UCSD-AML1 (cell line): ENCODE results near the gene PEPD.
A peak's percentile ranks its signal among the peaks of the same experiment; 100 is the strongest.
"Not testable (repeated sequence)": the region's sequence is repeated elsewhere in the genome, so short reads cannot be mapped to it uniquely, and the experiment has no call there.

Experiments
- DNase-seq: peaks from one replicate; lab custom pipeline; 2025; ENCODE audit not compliant: unreplicated experiment; lab: John Stamatoyannopoulos, UW

The PEPD gene

DNA sequence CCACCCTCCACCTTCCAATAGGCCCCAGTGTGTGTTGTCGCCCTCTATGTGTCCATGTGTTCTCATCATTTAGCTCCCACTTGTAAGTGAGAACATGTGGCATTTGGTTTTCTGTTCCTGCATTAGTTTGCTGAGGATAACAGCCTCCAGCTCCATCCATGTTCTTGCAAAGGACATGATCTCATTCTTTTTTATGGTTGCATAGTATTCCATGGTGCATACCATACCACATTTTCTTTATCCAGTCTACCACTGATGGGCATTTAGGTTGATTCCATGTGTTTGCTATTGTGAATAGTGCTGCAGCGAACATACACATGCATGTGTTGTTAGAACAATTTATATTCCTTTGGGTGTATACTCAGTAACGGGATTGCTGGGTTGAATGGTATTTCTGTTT, 42.0 kb downstream of the PEPD start:
- DNase-seq, result not testable (repeated sequence)

DNA sequence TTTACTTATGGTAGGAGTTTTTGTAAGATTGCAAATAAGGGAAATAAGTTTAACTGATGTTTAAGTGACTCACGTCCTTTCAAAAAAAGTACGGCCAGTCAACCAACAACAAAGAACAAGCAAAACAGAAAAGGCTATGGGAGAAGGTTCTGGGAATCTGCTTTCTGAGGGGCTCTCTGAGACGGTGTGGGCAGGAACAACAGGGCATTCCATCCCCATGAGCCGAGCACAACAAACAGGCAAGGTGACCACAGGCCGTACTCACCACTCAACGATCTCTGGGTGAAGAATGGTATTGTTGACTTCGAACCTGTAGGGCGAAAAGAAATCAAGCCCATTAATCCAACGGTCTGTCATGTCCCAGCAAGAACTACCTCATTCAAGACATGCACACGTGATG, 43.8 kb downstream of the PEPD start:
- no peak for DNase-seq

- no peak for DNase-seq
Measured at GRCh38 chr19:33476151-33476707, 45.4 kb downstream of the PEPD start.

GRCh38 chr19:33473653-33474305, 47.8 kb downstream of the PEPD start:
- peak; percentile 29 for DNase-seq

GRCh38 chr19:33472691-33473652, 48.6 kb downstream of the PEPD start:
- no peak for DNase-seq

DNA sequence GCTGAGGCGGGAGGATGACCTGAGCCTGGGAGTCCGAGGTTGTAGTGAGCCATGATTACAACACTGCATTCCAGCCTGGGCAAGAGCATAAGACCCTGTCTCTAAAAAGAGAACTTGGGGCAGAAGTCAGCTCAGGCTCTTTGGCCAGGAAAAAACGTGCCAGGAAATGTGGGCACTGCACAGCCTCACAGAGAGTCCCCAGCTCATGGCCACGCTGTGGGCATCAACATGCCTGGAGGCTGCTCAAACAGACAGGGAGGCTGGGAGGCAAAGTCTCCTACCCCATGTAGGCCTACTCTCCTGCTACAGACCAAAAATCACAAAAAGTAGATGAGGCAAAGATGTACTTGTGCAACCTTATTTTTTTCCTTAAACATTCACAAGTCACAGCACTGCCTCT, 49.4 kb downstream of the PEPD start:
- DNase-seq, result no peak

DNA sequence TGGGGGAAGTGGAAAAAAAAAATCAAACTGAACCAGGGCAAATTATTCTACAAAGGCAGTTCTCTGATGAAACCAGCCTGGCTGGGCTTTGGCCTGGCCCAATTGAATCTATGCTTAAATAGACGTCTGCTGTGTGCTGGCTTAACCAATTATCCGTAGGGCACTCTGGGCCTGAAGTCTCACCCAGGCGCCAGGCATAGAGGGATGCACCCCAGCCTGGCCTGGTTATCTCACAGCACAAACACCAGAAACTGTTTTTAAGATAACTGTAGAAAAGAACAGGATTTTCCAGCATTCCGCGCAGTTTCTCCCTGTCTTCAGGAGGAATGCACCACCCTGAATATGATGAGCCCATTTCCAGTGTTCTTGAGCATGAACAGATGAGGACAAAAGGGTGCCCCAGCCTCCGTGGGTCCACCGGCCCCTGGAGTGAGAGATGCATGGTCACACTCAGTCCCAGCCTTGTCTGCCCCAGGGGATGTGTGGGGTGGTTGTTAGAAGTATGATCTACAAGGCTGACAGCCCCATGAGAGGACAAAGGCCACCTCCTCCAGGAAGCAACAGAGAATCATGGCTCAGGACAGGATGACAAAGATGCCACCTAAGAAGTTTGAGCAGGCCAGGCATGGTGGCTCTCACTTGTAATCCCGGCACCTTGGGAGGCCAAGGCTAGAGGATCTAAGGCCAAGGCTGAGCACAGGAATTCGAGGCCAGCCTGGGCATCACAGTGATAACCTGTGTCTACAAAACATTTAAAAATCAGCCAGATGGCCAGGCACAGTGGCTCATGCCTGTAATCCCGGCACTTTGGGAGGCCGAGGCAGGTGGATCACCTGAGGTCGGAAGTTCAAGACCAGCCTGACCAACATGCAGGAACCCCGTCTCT, 50.2 kb downstream of the PEPD start:
- no peak for DNase-seq

GRCh38 chr19:33470686-33471085, 50.9 kb downstream of the PEPD start:
- DNase-seq, result no peak

DNA sequence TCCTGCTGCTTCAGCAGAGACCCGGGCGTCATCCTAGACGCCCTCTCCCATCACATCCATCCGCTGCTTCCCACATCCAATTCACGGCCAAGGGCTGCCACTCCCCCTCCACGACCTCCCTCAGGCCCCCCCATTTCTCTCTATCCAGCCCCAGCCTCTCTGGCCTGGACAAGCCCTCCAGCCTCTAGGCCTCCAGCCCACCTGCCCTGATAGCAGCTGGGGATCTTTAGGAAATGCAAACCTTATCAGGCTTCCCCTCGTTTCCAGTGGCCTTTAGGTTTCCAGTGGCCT, 51.6 kb downstream of the PEPD start:
- no peak for DNase-seq

DNA sequence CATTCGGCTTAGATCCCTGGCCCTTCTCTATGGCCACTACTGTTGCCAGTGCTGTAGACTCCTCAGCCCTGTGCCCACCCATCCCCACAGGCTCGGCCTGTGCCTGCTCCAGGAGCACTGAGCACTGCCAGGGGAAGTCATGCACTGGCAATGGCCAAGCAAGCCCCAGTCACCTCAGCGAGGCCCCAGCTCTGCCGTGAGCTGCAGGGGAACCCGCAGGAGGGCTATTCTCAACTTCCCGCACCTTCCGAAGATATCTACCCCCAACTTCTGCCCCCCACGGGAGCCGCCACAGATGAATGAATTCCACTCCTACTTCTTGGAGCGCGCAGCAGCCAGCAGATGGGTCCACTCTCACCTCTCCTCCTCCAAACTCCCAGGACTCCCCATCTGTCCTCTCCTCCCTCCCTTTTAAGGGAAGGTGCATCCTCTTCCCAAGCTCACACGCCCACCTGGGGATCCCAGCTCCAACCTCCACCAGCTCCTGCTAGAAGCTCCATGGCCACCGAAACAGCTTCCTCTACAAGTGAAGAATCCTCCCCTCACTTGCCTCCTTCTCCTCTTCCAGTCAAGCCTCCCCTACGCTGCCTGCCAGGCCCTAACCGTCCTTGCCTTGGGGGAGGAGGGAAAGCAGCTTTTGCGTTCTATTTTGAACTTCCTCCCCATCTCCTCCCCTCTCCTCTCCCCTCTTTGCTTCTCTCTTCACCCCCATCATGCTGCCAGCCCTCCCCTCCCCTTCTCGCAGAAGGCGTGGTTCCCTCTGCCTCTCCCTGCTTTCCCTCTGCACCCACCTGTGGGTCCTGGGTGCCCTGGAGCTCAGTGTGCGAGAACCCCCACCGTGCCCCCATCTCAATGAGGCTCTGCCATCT, 52.2 kb downstream of the PEPD start:
- DNase-seq, result no peak

GRCh38 chr19:33468361-33469170, 53.0 kb downstream of the PEPD start:
- DNase-seq, result no peak

- DNase-seq, result no peak
Measured at GRCh38 chr19:33467851-33468250, 53.7 kb downstream of the PEPD start.

DNA sequence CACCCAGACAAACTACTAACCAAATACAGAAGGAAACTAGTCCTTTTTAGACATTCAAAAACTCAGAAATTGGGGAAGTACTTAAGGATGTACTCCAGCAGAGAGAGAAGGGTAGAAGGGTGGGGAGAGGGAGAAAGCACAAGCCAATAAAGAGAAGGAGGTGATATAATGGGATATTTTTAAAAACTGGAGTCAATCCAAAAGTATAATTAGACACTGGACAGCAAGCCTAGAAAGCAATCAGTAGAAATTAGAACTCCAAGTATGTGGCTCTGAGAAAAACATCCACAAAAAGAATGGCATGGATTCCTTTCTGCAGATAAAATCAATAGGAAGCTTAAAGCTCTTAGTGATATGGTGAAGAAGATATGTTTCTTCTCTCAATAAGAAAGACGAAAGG, 55.8 kb downstream of the PEPD start:
- no peak for DNase-seq

GRCh38 chr19:33465371-33465770, 56.2 kb downstream of the PEPD start:
- no peak for DNase-seq

DNA sequence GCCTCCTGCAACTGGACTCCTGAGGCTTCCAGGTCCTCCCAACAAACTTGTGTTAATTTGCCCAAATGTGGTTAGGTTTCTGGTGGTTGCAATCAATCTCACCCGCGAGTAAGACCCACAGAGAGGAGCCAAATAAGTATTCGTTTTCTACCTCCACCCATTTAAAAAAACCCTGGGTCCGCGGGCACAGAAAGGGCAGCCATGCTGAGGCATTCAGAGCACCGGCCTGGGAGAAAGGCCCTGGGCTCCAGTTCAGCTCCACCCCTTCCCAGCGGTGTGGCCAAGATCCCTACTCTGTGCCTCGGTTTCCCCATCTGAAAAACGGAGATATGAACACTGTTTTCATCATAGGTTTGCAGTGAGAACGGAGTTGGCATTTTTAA, 56.9 kb downstream of the PEPD start:
- DNase-seq, result no peak

DNA sequence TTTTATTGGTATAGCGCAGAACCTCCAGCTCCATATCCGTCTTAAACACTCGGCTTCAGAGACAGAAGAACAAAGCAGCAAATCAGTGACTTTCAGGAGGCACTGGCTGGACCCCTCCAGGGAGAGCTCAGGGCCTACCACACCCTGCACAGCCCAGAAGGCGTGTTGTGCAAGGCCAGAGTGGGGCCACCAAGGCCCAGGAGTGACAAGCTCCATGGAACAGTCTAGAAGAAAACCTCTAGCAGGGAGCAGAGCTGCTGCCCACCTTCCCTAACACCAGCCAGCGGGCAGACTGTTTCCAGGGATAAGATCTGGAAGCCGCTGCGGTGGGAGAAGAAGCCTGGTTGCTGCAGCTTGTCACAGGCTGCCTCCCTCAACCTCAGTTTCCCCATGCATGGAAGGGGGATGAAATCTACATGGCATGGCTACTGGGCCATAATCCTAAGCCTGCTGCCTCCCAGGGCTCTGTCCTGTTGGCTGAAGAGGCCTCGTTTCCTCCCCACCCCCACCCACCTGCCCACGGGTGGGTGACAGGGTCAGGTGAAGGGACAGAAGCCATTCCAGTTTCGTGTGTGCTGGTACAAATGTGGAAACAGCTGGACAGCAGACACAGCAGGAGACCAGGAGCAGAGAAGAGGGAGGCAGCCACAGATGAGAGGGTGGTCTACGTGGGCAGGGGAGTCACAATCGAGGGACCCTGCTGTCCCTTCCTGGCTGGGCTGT, 57.4 kb downstream of the PEPD start:
- no peak for DNase-seq

DNA sequence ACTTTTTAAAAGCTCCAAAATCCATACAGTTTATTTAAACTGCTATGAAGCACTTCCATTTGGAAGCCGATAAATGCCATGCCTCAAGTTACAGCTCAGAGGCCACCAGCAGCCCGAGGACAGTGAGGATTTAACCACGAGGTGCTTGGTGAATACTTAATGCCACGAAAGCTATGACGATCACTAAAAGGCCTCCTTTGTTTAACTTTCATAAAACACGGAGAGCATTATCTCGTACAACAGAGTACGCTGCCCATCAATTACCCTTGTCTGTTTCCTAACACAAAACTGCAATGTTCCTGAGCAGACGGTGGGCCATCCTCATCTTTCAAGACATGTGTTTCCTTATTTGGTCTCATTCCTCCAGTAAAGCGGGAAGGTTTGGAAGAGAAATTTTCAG, 58.4 kb downstream of the PEPD start:
- no peak for DNase-seq

- DNase-seq, result no peak
Measured at GRCh38 chr19:33462112-33462791, 59.3 kb downstream of the PEPD start.
